KMS-11 (cell line): ENCODE measurements around the gene ACVR1B.

Experiments used
- H2AFZ ChIP-seq: fragments of 200-600 bp; sonication (generic); 2 replicates; pipeline ENCODE4 v1.6.1; 2016; ENCODE audit warnings: antibody characterized with exemption, mixed run types, low read depth
- H3K27ac ChIP-seq: fragments of 200-600 bp; sonication (generic); 2 replicates; pipeline ENCODE4 v1.6.1; 2016; ENCODE audit warnings: mild to moderate bottlenecking, mixed run types
- H3K27me3 ChIP-seq: fragments of 200-600 bp; sonication (generic); 2 replicates; pipeline ENCODE4 v1.6.1; 2017; ENCODE audit warnings: mild to moderate bottlenecking, low read depth, mixed run types, moderate library complexity; ENCODE audit not compliant: insufficient read depth
- H3K36me3 ChIP-seq: fragments of 200-600 bp; sonication (generic); 2 replicates; pipeline ENCODE4 v1.6.1; 2017; ENCODE audit warnings: mild to moderate bottlenecking, mixed run types; ENCODE audit not compliant: insufficient read depth
- H3K4me1 ChIP-seq: fragments of 200-600 bp; sonication (generic); 2 replicates; pipeline ENCODE4 v1.6.1; 2016; ENCODE audit warnings: mild to moderate bottlenecking, low read depth, mixed run types; ENCODE audit not compliant: poor library complexity, severe bottlenecking
- H3K4me2 ChIP-seq: fragments of 200-600 bp; sonication (generic); 2 replicates; pipeline ENCODE4 v1.7.0; 2016; ENCODE audit warnings: mild to moderate bottlenecking, mixed run types
- H3K4me3 ChIP-seq: fragments of 200-600 bp; sonication (generic); IDR thresholded peaks from 2 replicates; pipeline ENCODE4 v1.6.1; 2017; ENCODE audit warnings: low read depth, low read length, mixed read lengths; ENCODE audit not compliant: insufficient read depth
- H3K79me2 ChIP-seq: fragments of 200-600 bp; sonication (generic); 2 replicates; pipeline ENCODE4 v1.6.1; 2016; ENCODE audit warnings: low read depth, mixed run types; ENCODE audit not compliant: insufficient read depth
- H3K9ac ChIP-seq: fragments of 200-600 bp; sonication (generic); 2 replicates; pipeline ENCODE4 v1.6.1; 2016; ENCODE audit warnings: mild to moderate bottlenecking, mixed run types
- H4K20me1 ChIP-seq: fragments of 200-600 bp; sonication (generic); 2 replicates; pipeline ENCODE4 v1.6.1; 2016; ENCODE audit warnings: mild to moderate bottlenecking, mixed run types; ENCODE audit not compliant: insufficient read depth
- CTCF ChIP-seq: fragments of 200-600 bp; sonication (generic); conservative IDR thresholded peaks from 2 replicates; pipeline ENCODE4 v1.6.1; 2017; ENCODE audit warnings: low read depth, mild to moderate bottlenecking, antibody characterized with exemption, low read length, moderate library complexity, mixed read lengths

The ACVR1B gene

GRCh38 chr12:51980051-51980808, 28.7 kb downstream of the ACVR1B start:
- no peaks in the 10 kb centered on the region for H3K27me3 ChIP-seq
- no peak overlapping the region for H3K4me2 ChIP-seq
- no peaks in the 10 kb centered on the region for H3K79me2 ChIP-seq
- H3K36me3 ChIP-seq, result no peaks in the 10 kb centered on the region
- no peak overlapping the region for H3K9ac ChIP-seq
- TF ChIP-seq CTCF, result peak; percentile 92
- H4K20me1 ChIP-seq, result no peaks in the 10 kb centered on the region
- no peaks in the 10 kb centered on the region for H3K4me1 ChIP-seq
- H3K27ac ChIP-seq, result no peak overlapping the region
- no peak overlapping the region for H3K4me3 ChIP-seq
- H2AFZ ChIP-seq, result no peak overlapping the region

- TF ChIP-seq CTCF, result no peak
- H3K4me1 ChIP-seq, result no peaks in the 10 kb centered on the region
- H3K79me2 ChIP-seq, result no peaks in the 10 kb centered on the region
- no peaks in the 10 kb centered on the region for H4K20me1 ChIP-seq
- H2AFZ ChIP-seq, result no peak overlapping the region
- H3K27me3 ChIP-seq, result no peaks in the 10 kb centered on the region
- no peak overlapping the region for H3K27ac ChIP-seq
- no peak overlapping the region for H3K9ac ChIP-seq
- no peaks in the 10 kb centered on the region for H3K36me3 ChIP-seq
- no peak overlapping the region for H3K4me3 ChIP-seq
- H3K4me2 ChIP-seq, result no peak overlapping the region
Observed at GRCh38 chr12:51980809-51981127, 29.3 kb downstream of the ACVR1B start.

- H2AFZ ChIP-seq, result no peak overlapping the region
- no peaks in the 10 kb centered on the region for H3K4me1 ChIP-seq
- H3K27ac ChIP-seq, result no peak overlapping the region
- H3K9ac ChIP-seq, result no peak overlapping the region
- H3K79me2 ChIP-seq, result no peaks in the 10 kb centered on the region
- H3K4me3 ChIP-seq, result no peak overlapping the region
- H4K20me1 ChIP-seq, result no peaks in the 10 kb centered on the region
- no peaks in the 10 kb centered on the region for H3K36me3 ChIP-seq
- H3K4me2 ChIP-seq, result no peak overlapping the region
- no peaks in the 10 kb centered on the region for H3K27me3 ChIP-seq
- no peak for TF ChIP-seq CTCF
Observed at GRCh38 chr12:51984657-51985056, 33.2 kb downstream of the ACVR1B start.

GRCh38 chr12:51985154-51985835, 33.8 kb downstream of the ACVR1B start:
- Histone ChIP-seq H3K79me2 (no peaks in the 10 kb centered on the region), H3K4me2 (no peak overlapping the region), H4K20me1 (no peaks in the 10 kb centered on the region), H3K36me3 (no peaks in the 10 kb centered on the region), H3K4me1 (no peaks in the 10 kb centered on the region), H3K4me3 (no peak overlapping the region), H2AFZ (no peak overlapping the region), H3K27ac (no peak overlapping the region), H3K9ac (no peak overlapping the region), H3K27me3 (no peaks in the 10 kb centered on the region)
- no peak for TF ChIP-seq CTCF
